GM18951 (cell line): ENCODE data around the gene PGRMC1.
"Not testable (repeated sequence)": the region's sequence is repeated elsewhere in the genome, so short reads cannot be mapped to it uniquely, and the experiment has no call there.

Experiments used
- POLR2A ChIP-seq: IDR thresholded peaks from 4 replicates; pipeline ENCODE4 v1.6.1; 2011; ENCODE audit warnings: mild to moderate bottlenecking; ENCODE audit not compliant: insufficient read length, insufficient read depth; ENCODE audit errors: extremely low read depth
- in situ Hi-C: fragments of 300-500 bp; cut with MboI; formaldehyde crosslinking; loops from one replicate; pipeline ENCODE4 v1.12.0; 2022; ENCODE audit warnings: low sequenced_read_pairs, mixed read lengths, inconsistent platforms; ENCODE audit not compliant: unreplicated experiment

The PGRMC1 gene

DNA sequence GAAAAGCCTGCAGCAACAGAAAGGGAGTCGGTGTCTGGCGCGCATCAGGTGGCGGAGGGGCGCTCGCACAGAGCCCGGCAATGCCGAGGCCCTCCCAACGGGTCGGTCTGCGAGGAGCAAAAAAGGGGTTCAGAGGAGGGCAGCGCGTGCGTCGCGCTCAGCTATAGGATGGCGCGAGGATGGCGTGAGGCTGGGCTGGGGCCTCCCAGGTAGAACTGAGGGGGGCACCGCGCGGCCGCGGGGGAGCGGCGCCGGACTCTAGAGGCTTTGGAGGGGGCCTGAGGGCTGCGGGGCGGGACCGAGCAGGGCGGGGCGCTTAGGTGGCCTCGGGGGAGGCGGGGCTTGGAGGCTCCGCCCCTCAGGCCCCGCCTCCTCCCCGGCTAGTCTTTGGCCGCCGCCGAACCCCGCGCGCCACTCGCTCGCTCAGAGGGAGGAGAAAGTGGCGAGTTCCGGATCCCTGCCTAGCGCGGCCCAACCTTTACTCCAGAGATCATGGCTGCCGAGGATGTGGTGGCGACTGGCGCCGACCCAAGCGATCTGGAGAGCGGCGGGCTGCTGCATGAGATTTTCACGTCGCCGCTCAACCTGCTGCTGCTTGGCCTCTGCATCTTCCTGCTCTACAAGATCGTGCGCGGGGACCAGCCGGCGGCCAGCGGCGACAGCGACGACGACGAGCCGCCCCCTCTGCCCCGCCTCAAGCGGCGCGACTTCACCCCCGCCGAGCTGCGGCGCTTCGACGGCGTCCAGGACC lies at the start of gene PGRMC1:
Gene PGRMC1 (plus strand): TSS at position 414 of the 751 bp plus-strand sequence. CDS start 79 bp downstream, at position 493.
- TF ChIP-seq POLR2A = peak; percentile 88
- in situ Hi-C loops = no loop called here

DNA sequence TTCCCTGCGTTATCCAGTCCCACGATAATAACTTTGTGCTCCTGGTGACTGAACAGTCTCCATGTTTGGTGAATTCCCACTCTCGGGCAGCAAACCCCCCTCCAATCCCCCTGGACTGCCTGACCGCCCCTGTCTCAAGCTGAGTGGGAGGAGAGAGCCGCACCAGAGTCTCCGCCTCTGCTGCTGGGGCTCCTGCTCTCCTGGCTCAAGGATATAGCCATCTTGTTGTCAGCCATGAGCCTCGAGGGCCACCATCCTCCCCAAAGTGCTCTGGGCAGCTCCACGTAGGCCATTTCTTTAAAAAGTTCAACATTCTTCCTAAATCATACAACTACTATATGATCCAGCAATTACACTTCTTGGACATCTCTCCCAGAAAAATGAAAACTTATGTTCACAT lies 49.3 kb upstream of the PGRMC1 start:
- no peak for TF ChIP-seq POLR2A
- in situ Hi-C loops = no loop called here

DNA sequence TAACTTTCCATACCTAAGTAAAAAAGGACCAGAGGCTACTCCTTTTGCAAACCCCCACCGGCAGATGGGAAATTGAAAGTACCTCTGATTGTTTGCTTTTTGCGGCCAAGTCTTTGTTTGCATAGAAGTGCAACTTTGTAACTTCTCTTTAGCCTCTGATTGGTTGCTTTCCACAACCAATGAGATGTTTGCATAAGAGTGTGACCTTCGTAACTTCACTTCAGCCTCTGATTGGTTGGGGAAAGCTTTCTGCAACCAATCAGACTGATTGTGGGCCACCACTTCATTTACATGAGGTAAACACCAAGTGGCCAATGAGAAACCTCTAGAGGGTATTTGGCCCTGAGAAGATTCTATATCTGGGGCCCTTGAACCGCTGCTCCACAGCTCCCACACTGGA lies 48.8 kb upstream of the PGRMC1 start:
- in situ Hi-C loops = no loop called here
- TF ChIP-seq POLR2A = no peak

DNA sequence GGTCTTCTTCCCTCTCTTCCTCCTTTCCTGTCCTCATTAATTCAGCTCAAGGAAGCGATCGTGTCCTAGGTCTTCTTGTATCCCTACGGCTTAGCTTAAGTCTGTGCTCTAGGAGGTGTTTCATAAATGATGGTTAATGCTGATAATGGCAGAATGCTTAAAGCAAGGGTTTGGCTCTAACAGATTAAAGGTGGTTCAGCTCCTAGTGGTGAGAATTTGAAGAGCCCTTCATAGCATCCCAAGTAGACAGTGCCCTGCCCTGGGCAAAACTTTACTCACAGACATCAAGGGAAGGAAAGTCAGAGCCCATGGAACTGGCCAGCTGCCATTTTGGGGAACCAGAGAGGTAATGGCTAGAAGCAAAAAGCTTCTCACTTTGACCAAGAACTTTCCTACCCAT lies 47.0 kb upstream of the PGRMC1 start:
- TF ChIP-seq POLR2A = no peak
- in situ Hi-C loops = no loop called here

DNA sequence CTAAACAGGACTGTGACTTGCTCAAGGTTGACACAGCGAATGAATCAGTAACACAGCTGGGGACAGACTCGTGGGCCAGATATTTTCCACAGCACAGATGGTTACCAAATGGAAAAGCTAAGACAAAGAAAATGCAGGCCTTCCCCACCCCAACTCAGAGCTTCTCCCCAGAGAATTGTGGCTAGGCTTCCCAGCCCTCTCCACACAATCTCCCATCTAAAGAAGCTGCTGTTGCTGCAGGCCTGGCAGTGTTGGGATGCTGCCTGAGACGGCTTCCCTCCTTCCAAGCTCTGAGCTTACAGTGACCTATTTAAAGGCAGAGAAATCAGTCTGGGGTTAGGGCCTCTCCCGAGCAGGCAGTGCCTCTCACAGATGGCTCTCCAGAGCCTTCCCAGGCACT lies 46.5 kb upstream of the PGRMC1 start:
- in situ Hi-C loops = no loop called here

DNA sequence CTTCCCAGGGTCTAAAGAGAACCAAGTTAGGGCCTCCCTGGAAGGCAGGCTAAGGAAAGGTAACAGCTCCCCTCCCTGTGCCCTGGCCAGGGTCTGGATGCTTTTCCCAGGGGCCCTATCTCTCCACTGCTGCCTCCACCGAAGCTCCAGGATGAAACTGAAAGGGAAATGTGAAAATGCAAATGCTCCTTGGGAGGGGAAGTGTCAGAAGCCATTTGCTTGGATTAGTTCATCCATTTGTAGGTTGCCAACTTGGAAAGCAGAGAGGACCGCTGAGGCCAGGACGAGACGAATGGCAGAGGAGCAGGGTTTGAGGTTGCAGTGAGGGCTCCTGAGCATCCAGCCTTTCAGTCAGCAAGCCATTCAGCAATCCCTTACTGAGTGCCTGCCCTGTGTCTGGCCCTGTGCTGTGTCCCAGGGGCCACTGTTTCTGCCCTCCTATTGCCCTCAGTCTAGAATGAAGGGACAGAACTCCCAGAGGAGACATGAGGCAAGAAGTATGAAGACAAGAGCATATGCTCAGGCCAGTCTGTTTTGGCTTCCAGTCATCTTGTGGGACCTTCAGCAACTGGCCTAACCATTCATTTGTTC lies 45.9 kb upstream of the PGRMC1 start:
- in situ Hi-C loops = no loop called here
- no peak for TF ChIP-seq POLR2A

More for the DNA sequence above, 46.5 kb upstream of the PGRMC1 start:
- TF ChIP-seq POLR2A = no peak

DNA sequence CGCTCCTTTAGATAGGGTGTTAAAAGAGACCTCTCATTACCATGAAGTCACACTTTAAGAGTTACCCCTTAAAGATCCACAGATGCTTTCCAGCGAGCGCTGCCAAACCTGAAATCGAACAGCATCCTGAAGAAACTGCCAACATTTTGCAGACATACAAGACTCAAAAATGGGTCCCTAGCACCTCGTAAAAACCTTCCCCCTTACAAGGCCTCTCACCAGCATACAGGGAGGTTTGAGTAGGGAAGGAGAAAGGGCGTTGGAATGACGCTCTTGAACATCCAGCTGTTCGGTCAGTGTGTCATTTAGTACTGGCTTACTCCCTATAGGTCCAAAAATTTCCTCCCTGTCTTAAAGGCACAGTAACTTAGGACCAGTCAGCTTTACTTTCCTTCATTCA lies 45.3 kb upstream of the PGRMC1 start:
- in situ Hi-C loops = no loop called here

DNA sequence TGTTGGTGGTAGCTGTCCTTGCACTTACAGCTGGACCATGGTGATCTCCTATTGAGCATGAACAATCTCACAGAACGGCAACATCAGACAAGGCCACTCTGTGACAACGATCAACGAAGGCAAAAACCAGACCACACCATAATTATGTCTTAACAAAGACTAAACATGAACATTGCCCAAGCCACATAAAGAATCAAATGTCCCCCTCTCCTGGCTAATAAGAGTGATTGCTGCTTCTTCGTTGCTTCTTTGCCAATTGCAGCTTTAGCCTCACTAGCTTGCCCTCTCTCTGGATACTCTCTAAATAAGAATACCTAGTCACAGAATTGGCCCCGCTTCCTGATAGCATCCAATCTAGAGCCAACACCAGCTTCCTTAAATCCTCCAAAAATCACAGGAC lies 41.5 kb upstream of the PGRMC1 start:
- TF ChIP-seq POLR2A = no peak
- in situ Hi-C loops = no loop called here

More for the DNA sequence above, 45.3 kb upstream of the PGRMC1 start:
- no peak for TF ChIP-seq POLR2A

DNA sequence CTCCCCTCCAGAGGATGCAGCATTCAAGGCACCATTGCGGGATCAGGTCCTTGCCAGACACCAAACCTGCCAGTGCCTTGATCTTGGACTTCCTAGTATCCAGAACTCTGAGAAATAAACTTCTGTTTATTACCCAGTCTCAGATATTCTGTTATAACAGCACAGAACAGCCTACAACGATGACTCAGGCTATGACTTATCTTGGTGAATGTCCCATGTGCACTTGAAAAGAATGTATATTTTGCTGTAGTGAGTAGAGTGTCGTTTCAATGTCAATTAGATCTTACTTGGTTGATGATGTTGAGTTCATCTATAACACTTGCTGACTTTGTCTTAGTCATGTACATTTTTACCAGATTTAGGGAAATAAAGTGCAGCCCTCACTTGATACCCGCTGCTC lies 34.5 kb upstream of the PGRMC1 start:
- in situ Hi-C loops = loop anchor here (5.0 kb wide), 1 partner anchor 84 kb away; no protein-coding TSS in a partner anchor

DNA sequence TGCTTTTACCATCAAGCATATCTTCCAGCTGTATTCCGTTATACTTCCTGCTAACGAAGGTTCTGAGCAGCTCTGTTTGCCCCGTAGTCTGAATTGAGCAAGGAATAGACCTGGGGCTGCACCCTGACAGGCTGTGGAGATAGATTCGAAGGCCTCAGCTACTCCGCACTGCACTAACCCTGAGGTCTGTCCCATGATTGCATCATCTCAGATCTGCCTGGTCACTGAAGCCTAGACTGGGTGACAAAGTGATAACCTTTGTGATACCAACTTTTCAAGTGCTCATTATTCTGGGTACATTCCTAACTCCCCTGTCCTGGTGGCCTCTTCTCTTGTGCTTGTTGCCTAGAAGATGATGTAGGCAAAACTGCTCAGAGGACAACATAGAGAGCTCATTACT lies 29.9 kb upstream of the PGRMC1 start:
- in situ Hi-C loops = no loop called here
- TF ChIP-seq POLR2A = no peak

More for the DNA sequence above, 34.5 kb upstream of the PGRMC1 start:
- no peak for TF ChIP-seq POLR2A

DNA sequence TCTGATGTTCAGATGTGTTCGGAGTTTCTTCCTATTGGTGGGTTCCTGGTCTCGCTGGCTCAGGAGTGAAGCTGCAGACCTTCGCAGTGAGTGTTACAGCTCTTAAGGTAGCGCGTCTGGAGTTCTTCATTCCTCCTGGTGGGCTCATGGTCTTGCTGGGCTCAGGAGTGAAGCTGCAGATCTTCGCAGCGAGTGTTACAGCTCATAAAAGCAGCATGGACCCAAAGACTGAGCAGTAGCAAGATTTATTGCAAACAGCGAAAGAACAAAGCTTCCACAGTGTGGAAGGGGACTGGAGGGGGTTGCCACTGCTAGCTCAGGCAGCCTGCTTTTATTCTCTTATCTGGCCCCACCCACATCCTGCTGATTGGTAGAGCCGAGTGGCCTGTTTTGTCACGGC lies 28.6 kb upstream of the PGRMC1 start:
- in situ Hi-C loops = not testable (repeated sequence)

DNA sequence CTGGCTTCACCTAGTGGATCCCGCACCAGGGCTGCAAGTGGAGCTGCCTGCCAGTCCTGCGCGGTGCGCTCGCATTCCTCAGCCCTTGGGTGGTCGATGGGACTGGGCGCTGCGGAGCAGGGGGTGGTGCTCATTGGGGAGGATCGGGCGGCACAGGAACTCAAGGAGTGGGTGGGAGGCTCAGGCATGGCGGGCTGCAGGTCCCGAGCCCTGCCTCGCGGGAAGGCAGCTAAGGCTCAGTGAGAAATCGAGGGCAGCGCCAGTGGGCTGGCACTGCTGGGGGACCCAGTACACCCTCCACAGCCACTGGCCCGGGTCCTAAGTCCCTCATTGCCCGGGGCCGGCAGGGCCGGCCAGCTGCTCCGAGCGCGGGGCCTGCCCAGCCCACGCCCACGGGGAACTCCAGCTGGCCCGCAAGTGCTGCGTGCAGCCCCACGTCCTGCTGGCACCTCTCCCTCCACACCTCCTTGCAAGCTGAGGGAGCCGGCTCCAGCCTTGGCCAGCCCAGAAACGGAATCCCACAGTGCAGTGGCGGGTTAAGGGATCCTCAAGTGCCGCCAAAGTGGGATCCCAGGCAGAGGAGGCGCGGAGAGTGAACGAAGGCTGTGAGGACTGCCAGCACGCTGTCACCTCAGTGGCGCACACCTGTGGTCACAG lies 27.6 kb upstream of the PGRMC1 start:
- in situ Hi-C loops = no loop called here
- no peak for TF ChIP-seq POLR2A

DNA sequence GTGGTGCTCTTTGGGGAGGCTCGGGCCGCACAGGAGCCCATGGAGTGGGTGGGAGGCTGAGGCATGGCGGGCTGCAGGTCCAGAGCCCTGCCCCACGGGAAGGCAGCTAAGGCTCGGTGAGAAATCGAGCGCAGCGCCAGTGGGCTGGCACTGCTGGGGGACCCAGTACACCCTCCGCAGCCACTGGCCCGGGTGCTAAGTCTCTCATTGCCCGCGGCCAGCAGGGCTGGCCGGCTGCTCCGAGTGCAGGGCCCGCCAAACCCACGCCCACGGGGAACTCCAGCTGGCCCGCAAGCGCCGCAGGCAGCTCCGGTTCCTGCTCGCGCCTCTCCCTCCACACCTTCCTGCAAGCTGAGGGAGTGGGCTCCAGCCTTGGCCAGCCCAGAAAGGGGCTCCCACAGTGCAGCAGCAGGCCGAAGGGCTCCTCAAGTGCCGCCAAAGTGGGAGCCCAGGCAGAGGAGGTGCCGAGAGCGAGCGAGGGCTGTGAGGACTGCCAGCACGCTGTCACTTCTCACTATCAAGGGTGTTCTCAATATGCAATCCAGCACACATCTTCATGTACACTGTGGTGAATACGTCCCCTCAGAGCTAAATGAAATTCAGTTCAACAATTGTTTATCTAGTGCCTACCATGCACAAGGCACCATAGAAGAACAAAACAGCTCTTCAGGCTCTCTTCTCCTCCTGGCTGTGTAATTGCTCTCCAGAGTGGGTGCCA lies 25.0 kb upstream of the PGRMC1 start:
- in situ Hi-C loops = not testable (repeated sequence)
